Subcutaneous adipose tissue (tissue), 4 donors: ENCODE data around the gene CSK. TPM values are rescaled to one million over a fixed set of nuclear protein-coding genes. Genes with fewer than 3 reads are reported as not detected.

Source experiments
- total RNA-seq, 4 donors: library from RNA; depleted of rRNA; stranded (reverse); fragments of >200 nt; gene quantifications; one replicate each; pipeline ENCODE4 v1.1.0, GENCODE V29; 2016
- TF ChIP-seq, protein P1 (sequence below): fragments of 450-650 bp; IDR thresholded peaks from one replicate; pipeline ENCODE4 v1.5.1; 2016; ENCODE audit warnings: low read depth, mild to moderate bottlenecking, control low read depth, antibody characterized with exemption, moderate library complexity

CSK gene
- total RNA-seq, 4 donors from 2014 or later = 17.1 to 25.2 (median 21.9) TPM

DNA sequence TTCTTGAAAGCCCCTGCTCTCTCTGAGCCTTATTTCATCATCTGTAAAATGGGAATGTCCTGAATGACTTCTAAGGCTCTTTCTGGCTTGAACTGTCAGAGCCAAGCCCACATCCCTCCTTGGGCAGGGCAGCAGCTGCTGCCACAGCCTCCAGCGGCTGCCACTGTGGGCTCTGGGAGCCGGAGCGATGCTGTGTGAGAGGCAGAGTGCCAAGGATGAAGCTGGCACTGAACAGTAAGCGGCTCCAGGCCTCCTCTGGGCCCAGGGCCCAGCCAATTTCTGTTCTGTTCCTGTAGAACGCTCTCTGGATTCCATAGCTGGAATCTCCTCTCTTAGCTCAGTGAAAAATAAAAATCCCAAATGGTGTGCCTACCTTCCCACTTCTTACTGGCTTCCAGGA lies 49.0 kb downstream of the CSK start:
- TF ChIP-seq, protein P1, sequence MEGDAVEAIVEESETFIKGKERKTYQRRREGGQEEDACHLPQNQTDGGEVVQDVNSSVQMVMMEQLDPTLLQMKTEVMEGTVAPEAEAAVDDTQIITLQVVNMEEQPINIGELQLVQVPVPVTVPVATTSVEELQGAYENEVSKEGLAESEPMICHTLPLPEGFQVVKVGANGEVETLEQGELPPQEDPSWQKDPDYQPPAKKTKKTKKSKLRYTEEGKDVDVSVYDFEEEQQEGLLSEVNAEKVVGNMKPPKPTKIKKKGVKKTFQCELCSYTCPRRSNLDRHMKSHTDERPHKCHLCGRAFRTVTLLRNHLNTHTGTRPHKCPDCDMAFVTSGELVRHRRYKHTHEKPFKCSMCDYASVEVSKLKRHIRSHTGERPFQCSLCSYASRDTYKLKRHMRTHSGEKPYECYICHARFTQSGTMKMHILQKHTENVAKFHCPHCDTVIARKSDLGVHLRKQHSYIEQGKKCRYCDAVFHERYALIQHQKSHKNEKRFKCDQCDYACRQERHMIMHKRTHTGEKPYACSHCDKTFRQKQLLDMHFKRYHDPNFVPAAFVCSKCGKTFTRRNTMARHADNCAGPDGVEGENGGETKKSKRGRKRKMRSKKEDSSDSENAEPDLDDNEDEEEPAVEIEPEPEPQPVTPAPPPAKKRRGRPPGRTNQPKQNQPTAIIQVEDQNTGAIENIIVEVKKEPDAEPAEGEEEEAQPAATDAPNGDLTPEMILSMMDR = no peak

DNA sequence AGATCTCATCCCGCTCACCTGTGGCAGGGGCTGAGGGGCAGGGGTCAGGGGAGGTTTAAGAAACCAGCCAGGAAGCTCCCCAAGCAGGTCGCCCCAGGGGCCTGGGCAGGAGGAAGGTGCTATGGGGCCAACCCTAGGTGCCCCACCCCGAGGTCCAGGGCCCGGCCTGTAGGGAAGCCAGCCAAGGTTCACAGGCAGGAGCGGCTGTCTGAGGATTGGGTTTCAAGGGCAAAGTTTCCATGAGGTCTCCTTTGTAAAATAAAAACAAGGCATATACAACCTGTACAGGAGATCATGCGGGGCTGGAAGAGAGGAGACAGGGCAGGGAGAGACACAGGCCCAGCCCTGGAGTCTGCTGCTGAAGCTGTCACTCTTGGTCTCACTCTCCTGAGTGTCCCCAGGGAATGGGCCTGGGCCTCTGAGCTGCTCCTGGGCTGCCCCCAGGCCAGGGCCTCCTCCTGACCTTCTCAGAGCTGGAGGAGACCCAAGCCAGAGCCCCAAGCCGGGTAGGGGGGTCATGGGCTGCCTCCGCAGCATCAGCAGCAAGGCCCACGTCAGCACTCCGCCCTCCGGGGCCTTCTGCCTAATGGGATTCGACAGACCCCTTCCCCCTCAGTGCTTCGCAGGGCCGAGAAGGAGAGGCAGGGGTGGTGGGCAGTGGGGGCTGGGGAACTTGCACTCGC lies 50.1 kb downstream of the CSK start:
- TF ChIP-seq, protein P1 = no peak

DNA sequence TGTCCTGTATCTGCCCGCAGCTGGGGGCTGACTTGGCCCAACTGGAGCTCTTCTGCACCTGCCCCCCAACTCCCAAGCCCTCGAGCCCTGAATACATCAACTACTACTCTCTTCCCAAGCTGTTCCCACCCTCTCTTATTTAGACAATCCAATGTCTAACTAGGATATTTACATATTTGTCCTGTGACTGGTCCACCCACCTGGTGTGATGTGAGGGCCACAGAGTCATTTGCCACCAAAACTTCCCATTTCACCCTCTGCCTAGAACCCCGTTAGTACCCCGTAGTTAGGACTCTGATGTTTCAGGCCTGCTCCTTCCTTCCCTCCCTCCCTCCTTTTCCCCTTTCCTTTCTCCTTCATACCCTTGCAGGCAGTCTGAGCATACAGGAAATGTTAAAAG lies 50.9 kb downstream of the CSK start:
- TF ChIP-seq, protein P1 = no peak

DNA sequence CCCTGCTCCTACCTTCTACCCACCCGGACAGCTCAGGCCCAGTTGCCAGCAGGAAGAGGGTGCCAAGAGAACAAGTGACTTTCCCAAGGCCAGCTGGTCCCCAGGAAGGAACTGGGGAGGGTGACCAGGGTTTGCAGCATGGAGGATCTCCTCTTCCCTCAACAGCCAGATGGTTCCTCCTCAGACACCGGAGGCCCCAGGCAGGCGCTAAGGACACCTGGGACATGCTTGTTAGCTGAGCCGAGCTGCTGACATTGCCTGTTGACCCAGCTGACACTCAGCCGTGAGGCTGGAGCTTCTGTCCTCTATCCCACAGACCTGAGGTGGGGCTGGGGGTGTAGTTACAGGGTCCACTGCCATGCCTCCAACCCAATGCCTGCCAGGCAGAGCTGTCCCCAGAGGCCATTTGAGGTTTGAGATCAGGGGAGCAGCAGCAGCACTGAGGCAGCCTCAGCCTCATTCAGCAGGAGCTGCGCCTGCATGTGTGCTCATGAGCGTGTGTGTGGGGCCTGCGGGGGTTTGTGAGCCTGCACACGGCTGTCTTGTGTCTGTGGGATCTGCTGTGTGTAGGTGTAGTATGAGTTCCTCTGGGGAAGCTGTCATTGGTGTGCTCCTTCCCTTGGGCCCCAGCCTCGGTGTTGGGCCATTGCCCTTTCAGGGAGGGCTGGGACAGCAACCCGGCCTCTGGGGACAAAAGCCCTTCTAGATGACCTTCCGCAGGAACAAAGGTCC lies 51.7 kb downstream of the CSK start:
- TF ChIP-seq, protein P1 = no peak

DNA sequence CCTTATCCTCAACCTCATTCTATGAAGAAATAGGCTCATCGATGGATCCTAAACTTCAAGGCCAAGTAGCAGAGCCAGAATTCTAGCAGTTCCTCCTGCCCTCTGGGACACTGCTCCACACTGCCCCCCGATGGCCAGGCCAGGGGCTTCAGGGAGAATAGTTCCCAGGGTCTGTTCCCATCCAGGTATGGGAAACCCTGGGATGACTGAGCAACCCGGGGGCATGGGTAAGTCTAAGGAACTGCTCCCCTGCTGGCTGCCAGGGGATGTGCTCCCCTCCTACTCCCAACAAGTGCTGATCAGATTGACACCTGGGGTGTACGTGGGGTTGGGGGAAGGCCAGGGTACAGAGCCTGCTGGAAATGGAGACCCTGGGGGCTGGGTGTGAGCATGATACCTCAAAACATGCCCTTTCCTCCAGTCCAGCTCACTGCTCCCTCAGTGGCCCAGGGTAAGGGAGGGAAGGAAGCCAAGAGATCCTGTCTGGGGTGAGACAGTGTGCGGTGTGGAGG lies 53.5 kb downstream of the CSK start:
- TF ChIP-seq, protein P1 = no peak

DNA sequence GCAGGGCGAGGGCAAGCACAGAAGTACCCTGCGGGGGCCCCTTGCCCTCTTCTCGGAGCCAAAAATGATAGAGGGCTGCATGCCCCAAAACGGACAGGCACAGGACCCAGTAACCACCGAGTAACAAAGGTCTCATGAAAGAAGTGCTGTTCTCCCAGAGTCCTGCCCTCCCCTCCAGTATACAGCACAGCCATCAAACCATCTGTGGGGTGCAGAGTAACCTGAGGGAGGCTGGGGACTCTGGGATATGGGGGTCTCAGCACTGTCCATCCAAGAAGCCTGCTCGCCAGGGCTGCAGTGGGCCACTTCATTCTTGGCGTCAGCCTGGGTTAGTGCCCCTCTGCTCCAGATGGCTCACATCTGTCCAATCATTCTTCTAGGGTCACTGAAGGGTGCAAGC lies 55.0 kb downstream of the CSK start:
- TF ChIP-seq, protein P1 = no peak

DNA sequence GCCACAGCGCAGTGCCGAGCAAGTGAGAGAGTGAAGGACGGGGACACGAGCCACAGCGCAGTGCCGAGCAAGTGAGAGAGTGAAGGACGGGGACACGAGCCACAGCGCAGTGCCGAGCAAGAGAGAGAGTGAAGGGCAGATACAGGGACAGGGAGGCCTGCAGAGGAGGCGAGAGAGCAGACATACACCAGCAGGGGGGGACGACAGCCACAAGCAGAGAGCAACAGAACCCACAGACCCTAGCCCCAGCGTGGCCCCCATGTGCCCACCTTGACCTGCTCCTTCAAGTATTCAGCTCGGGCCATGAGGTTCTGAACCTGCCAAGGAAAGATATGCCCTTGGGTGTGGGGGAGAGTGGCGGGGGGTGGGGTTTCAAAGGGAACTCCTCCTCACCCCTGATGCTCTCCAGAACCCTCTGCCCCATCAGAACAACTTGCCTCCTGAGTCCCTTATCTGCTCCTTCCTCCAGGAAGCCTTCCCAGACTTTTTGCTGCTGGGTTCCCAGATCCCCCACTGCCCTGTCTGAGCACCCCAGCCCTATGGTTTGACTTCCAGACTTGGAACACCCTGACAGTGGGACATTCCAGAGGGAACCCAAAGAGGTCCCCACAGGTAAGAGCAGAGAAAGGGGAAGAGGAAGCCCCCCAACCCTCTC lies 55.7 kb downstream of the CSK start:
- TF ChIP-seq, protein P1 = no peak
